Measurements from ENCODE around the gene MGAT3.

DNA sequence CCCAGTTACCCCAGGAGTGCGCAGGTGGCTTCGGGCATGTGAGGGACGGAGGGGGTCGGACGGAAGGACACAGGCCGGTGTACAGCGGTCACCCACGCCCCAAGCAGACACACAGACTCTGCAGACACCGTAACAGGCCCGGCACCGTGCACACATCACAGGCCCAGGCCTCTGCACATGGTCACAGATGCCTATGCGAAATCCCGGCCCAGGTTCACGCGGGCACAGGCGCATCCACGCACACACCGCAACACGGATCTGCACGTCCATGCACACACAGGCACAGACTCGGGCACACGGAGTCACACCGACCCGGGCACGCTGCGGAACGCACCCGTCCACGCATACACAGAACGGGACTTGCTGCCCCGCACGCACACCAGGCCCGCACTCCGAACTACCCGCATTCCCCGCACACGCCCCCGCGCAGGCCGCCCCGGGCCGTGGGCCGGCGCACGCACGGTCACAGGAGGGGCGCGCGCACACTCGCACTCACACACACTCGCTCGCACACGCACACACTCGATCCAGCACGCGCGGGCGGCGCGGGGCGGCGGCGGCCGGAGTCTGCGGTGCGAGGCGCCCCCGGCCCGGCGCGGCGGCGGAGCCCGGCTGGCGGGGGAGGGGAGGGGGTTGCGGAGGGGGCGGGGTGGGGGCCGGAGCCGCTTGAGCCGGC, at the start of gene MGAT3:
- no peak for TF ChIP-seq POLR2A (IDR thresholded peaks at IDR 0.05)
- TF ChIP-seq, protein P1, sequence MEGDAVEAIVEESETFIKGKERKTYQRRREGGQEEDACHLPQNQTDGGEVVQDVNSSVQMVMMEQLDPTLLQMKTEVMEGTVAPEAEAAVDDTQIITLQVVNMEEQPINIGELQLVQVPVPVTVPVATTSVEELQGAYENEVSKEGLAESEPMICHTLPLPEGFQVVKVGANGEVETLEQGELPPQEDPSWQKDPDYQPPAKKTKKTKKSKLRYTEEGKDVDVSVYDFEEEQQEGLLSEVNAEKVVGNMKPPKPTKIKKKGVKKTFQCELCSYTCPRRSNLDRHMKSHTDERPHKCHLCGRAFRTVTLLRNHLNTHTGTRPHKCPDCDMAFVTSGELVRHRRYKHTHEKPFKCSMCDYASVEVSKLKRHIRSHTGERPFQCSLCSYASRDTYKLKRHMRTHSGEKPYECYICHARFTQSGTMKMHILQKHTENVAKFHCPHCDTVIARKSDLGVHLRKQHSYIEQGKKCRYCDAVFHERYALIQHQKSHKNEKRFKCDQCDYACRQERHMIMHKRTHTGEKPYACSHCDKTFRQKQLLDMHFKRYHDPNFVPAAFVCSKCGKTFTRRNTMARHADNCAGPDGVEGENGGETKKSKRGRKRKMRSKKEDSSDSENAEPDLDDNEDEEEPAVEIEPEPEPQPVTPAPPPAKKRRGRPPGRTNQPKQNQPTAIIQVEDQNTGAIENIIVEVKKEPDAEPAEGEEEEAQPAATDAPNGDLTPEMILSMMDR (IDR thresholded peaks at IDR 0.05), result no peak
